IPS DF 4.7 (cell line): Measurements from ENCODE around the gene CHST11.

Experiments used
- DNase-seq: peaks from one replicate; pipeline ENCODE4 v3.0.0-alpha.2; 2013; ENCODE audit warnings: low spot score; ENCODE audit errors: extremely low read depth

The CHST11 gene

DNA sequence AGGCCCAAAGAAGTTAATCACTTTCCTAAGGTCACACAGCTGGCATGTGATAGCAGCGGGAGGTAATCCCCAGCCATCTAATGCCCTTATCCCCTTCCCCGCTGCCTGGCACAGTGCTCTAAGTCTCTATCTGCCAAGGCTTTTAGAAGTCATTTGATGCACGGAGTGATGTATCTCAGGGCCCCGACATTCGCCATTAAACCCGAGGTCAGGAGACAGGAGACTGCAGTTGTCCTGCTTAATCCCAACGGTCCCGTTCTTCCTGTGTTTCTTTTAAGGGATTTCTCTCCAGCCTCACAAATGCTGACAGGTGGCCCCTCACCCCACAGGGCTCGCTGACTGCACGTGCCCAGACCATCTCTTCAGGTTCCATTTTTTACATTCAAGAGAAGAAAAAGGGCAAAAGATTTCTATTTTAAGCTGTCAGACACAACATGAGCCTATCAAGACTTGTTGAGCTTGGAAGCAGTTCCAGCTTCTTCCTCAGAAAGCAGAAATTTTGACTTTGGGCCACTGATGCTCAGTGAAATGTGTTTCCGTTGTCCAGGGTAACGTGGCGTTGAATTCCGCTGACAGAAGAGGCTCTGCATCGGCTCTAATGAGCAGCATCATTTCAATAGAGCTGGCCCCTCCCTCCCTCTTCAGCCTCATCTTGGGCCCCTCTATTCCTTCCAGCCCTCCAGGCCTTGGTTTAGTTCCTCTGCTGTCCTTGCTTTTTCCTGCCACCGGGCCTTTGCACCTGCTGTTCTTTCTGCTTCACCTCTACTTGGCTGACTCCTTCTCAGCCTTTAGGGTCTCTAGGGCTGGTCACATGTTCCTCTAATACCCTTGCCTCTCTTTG, 171.5 kb downstream of the CHST11 start:
- no peak for DNase-seq

DNA sequence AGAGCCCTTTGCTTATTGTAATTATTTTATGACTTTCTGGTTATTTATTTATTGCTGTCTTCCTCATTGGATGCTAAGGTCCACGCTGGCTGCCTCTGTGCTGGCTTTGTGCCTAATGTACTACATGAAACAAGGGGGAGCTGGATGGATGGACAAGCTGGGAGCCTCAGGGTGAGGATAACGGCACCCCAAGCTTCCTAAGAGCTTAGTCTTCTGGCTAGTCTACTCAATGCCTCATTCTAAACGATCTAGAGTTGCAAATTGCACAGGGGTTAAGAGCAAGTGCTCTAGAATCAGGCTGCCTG, 172.0 kb downstream of the CHST11 start:
- no peak for DNase-seq

DNA sequence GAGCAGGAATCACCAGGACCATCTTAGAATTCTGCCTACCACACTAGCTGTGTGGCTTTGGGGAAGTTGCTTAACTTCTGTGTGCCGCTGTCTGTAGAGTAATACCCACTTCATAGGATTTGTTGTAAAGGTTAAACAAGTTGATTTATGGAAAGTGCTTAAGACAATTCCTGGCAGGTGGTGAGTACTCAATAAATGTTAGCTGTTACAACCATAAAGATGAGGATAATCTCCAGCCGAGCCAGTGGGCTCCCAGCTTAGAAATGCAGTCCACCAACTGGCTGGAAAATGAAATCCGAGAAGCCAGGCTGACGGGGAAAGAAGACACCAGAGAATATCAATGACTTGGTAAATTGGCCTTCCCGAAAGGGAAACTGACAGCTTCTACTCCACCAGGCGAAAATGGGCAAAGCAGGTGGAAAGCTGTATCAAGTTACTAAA, 173.5 kb downstream of the CHST11 start:
- no peak for DNase-seq

DNA sequence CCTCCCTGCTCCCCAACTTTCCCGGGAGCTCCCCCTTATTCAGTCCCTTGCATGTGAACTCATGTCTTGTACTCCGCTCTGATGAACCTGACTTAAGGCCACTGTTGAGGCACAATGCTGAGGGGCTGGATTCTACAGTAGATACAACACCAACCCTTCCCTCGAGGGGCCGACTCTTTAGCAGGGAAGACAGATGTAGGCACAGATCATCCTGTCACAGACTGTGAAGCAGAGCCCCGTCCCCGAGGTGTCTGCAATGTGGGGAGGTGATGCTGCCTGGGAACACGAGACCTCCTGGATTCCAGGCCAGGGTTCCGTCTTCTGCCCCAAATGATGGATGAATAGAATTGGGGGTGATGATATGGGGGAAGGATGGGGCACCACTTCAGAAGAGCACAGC, 175.1 kb downstream of the CHST11 start:
- no peak for DNase-seq

DNA sequence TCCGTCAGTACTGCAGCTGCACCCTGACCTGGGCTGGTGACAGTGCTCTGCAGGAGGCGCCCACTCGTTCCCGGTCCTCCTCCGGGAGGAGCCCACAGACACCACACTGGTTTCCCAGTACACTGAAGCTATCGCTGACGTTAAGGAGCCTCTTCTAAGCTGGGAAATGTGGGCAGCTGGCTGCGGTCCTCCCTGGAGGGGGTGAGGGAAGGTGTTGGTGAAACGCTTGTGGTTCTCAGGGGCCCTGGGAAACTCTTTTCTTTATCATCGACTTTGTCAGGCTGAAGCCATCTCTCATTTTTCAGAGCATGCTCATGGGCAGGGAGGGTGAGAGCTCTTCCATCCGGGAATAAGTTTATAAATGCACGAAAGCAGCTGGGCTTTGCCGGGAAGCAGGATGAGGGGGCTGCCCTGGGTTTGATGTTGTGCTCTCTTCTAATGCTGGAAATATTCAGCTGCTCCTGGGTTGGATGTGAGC, 176.0 kb downstream of the CHST11 start:
- DNase-seq: no peak

DNA sequence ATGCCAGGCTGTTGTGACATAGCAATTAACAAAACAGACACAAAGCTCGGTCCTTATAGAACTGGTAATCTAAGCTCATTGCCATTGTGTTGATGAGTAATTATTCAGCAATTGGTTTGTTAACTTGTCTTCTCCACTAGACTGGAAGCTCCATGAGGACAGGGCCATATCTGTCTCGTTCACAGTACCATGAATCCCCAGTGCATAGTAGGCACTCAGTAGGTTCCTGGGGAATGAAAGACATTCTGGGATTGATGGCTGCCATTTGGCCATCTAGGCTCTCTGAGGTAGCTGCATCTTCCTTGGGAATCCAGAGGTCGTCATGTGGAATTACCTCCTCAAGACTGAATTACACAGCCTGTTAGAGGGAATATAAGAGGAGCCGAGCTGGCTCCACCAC, 177.3 kb downstream of the CHST11 start:
- DNase-seq: no peak

DNA sequence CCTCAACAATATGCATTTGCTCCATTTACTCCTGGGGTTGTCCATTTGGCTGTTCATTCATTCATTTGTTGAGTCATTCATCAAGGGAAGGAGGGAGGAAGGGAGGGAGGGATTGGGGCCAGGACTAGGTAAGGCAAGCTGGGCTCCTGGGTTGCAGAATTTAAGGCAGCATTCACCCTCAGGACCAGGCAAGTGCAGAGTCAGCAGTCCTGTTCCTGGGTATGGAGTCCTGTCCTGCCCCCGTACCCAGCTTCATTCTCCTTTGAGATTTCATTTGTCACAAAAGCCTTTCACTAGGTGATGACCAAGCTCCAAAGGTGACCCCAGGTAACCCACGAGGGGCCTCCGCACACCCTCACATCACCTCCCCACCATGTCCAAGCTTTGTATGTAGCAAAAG, 178.1 kb downstream of the CHST11 start:
- no peak for DNase-seq

DNA sequence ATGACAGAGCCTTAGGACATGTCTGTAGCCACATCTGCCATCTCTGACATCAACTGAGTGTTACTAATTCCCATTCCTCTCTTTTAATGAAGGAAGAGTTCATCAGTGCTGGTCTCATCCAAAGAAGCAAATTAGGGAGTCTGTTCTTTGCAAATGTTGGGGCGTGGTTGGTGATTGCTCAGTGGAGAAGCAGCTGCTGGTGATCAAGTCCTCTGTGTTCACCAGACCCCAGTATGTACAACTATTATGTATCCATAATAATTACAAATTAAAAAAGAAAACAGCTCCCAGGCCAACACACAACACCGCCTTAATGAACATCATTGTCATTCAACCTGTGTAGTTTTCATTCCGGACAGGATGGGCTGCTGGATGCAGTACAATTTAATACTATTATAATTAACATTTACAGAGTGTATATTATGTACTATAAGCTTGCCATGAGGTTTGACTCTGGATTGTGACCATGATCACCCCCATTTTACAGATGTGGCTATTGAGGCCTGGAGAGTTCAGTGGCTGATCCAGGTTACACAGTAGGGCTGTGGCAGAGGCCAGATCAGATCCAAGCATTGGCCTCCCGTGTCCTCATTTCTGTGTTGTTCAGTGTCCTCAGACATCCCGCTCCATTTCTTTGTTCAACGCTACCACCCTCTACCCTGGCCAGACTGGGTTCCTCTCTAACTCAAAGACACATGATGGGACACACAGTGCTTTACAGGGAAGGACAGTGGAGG, 179.0 kb downstream of the CHST11 start:
- no peak for DNase-seq

DNA sequence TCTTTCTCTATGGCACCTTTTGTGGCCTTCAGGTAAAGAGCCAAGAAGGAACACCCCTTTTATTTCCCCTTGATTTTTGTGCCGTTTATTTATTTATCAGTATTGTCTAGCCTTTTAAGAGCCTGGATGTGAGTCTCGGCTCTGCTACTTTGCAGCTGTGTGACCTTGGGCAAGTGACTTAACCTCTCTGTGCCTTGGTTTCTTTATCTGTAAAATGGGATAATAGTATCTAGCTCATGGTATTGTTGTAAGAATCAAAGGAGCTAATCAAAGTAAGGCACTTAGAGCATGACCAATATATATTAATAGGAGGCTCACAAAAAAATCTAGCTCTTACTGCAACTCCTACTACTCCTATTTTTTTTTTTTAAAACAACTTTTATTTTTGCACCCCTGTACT, 179.7 kb downstream of the CHST11 start:
- DNase-seq: no peak

DNA sequence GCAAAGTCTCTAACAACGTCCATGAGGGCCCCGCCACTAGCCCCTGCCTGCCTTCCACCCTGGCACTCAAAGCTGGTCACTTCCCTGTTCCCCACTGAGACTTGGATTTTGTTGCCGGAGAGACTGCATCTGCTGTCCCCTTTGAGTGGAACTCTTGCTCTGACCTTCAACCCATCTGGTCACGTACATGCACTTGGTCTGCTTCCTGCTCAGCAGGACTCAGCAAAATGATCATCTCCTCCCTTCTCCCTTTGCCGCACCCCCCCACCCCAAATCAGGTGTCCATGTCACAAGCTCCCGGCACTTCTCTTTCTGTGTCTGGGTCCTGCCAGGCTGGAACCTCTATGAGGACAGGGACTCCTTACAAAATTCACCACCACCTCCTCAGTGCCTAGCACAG, 180.9 kb downstream of the CHST11 start:
- DNase-seq: no peak

DNA sequence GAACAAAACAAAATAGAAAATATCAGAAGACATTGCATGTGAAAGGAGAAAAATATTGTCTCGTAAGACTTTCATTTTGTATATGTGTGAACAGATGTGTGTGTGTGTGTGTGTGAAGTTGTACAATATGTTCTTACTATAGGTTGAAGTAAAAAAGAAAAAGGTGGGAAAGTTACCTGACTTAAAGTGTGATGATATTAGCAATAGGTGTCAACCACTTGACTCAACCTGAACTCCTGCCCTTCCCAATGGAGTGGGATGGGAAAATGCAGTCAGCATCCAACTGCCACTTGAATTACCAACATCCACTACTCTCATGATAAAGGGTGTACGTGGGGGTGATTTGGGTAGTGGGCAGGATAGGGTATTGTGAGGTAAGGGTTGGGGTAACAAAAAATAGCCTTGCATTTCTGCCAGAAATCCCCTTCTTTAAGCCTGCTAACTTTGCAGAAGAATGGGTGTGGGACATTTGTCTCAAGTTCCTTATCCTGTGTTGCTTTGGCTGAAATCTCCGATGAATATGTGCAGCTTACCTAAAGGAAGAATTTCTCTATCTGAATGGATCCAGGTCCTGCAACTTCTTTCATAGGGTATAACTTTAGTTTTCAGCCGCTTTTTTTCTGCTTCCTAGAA, 181.6 kb downstream of the CHST11 start:
- DNase-seq: no peak

DNA sequence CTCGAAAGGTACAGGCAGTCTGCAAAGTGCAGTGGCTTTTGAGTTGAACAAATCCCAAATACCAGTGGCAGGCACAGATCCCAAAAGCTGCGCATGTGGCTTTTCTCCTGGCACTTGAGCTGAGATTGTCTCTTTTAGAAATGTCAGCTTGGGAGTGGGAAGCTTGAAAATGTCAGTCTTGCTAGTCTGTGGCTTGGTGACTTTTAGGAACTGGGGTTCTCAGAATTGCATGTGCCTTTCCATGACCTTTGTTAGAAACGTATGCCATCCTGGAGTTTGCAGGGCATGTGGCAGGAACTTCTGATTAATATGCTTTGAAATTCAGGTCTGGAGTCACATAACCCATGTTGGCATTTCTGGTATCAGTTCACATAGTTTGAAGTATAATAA, 182.1 kb downstream of the CHST11 start:
- no peak for DNase-seq

DNA sequence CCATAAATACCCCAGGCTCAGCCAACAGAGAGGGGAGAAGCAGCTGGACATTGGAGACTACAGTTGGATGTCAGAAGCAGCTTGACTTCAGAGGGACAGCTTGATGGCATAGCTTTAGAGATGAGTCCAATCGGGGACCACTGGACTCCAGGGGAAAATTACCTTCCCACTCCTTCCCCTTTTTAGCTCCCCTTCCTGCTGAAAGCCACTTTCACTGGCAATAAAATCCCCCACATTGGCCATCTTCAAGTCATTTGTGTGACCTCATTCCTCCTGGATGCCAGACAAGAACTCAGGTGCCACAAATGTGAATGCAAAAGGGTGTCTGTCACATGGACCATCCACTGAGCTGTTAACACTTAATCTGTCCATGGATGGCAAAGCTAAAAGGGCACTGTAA, 184.2 kb downstream of the CHST11 start:
- no peak for DNase-seq

DNA sequence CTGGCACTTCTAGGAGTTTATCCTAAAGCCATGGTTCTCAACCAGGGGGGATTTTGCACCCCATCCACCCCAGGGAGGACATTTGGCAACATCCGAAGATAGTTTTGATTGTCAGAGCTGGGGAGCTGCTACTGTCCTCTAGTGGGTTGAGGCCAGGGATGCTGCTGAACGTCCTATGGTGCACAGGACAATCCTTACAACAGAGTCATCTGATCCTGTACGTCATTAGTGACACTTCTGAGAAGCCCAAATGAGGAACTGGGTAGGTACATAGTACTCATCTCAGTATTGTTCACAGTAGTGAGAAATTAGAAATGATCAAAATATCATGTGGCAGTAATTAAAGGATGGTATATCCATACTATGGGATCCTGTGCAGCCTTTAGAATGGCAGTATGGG, 185.1 kb downstream of the CHST11 start:
- DNase-seq: no peak

DNA sequence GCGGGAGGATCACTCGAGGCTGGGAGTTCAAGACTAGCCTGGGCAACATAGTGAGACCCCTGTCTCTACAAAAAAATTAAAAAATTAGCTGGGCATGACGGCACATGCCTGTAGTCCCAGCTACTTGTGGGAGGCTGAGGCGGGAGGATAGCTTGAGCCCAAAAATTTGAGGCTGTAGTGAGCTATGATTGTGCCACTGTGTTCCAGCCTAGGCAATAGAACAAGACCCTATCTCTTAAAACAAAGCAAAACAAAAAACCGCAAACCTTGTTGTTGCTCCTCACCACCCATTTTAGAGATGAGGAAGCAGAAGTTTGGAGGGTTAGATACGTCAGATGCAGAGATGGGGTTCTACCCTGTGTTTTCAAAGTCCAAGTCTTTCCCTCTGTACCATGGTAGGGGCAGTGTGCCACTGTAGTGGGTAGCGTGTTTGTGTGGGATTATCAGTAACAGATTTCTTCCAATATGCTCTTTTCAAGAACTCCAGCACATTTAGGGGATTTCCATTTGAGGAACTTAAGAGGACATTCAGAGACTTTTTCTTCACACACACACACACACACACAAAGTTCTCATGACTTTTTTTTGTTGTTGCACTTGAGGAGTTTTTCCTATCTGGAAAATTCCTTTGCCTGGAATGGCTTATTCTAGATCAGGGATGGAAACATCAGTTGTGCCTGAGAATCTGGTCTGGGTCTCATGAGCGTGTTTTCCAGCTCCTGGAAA, 186.5 kb downstream of the CHST11 start:
- DNase-seq: no peak

DNA sequence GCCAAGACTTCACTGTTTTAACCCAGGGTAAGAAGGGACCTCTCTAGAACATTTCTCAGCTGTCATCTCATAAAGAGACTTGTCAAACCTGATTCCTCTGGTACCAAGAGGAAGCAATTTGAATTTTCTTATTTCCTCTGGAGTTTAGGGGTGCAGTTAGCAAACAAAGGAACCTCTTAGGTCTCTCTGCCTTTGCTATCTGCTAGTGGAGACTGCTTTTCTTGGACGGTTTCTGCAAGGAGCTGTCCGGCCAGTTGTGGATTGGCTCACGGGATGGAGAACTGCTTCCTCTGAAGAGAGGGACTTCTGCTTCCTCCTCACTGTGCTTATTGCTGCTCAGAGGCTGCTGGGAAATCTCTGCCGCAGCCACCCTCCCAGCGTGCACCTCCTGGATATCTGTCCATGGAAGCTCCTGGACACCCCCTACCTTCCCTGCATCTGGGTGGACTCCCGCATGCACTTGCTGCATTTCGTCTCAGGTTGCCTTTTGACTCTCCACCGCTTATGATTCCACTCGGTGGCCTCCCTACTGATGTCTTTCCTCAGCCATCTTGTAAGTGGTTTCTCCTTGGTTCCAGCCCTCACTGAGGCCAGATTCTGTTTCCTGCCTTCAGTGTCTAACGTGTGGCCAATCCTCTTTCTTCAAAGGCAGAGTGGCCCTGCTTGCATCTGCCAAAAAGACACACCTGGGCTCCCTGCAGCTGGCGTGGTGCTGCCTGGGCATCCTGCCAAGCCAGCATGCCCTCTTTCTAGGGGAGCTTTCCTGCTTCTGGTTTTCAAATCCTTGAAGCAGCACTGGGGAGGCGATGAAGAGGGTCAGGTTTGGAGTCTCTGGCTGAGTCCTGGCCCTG, 187.3 kb downstream of the CHST11 start:
- DNase-seq: no peak

DNA sequence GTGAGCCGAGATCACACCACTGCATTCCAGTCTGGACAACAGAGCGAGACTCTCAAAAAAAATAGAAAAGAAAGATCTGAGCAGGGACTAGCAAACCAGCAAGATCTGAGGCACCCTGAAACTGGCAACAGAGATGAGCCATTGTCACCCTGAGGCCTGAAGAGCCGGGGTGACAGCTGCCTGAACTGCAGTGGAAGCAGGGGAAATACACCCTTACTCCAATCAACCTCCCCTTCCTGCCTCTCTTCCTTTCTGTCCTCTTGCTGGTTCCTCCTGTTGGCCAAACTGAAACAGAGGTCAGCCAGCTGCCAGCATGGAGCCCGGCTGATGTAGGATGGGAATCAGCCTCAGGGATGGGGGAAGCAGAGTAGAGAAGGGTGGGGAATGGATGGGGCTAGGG, 192.0 kb downstream of the CHST11 start:
- no peak for DNase-seq

DNA sequence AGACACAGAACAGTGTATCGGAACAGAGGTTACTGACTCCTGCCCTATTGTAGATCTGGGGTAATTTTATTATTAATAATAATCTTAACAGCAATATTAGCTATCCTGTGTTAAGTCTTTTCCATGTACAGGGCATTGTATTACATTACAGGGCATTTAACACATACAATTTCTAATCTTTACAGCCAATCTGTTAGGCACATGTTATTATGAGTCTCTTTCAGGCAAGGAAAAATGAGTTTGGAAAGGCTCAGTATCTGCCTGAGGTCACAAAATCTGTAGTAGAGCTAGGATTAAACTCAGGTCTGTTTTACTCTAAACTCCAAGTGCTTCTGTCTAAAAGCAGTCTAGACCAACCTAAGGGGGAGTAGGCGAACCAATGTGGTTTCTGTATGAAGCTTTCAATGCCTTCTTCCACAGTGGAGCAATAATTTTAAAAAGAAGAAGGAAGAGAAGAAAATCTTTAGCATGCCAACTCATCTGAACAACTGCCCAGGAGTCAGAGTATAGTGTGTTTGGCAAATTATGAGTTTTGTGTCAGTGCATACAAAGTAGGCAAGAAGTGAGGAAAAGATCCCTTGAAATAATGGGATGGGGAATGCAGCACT, 192.6 kb downstream of the CHST11 start:
- DNase-seq: no peak

DNA sequence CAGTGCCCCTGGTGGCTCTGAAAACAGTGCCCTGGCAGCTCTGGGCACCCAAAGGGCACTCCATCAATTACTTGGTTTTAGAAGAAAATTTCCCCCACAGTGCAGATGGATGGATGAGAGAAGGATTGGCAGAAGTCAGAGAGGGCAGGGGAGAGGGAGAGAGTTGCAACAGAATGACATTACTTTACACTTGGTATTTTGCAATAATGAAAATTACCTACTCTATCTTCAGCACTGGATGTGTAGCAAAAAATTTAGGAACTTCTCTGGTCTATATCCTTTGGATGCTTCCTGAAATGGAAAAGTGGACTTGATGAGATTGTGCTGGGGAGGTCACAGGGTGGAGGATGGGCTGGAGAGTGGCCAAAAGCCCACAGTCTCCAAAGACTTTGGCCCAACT, 193.2 kb downstream of the CHST11 start:
- DNase-seq: no peak

DNA sequence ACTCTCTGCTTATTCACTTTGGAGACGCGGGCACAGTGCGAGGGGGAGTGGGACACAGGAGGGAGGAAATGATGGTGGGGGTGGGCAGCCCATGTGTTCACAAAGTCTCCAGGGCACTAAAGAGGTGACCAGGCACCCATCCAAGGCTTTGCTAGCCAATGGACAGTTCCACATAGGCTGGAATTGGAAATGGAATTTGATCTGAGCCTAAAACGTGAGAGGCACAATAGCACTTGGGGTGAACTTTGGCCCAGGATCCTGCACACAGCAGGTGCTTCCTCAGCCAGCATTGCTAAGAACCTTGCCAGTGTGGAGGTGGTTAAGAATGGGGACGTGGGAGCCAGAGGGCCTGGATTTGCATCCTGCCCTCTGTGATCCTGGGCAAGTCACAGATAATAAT, 193.8 kb downstream of the CHST11 start:
- DNase-seq: no peak
